CD4-positive, alpha-beta T cell treated with Interleukin-6 at 100 ng/mL for 8 hours (primary cell): Measurements from ENCODE around the gene WNT4.

Source experiments
- DNase-seq: peaks from one replicate; pipeline ENCODE4 v3.0.0-alpha.2; 2020; ENCODE audit warnings: mixed read lengths, low spot score

The WNT4 gene

GRCh38 chr1:22129501-22130117 is 13.3 kb downstream of the WNT4 start:
- DNase-seq = no peak

- DNase-seq = no peak
Measured at GRCh38 chr1:22128392-22128791, 14.5 kb downstream of the WNT4 start.

DNA sequence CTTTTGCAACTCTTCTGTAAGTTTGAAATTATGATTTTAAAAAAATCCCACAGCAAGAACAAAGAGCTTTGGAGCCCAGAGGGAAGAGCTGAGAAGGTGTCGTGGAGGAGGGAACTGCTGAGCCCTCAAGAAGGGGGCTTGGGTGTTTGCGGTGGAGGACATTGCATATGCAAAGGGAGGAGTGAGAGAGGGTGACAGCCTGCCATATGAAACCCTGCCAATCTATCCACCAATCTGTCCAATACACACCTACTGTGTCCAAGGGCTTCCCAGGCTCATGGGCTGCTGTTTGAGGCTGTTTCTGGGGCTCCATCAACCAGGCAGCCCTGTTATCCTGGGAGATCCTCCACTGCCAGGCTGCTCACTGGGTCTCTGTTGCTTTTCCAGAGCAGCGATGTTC is 15.2 kb downstream of the WNT4 start:
- no peak for DNase-seq

GRCh38 chr1:22127248-22127647 is 15.6 kb downstream of the WNT4 start:
- DNase-seq = no peak

- DNase-seq = no peak
Measured at GRCh38 chr1:22126531-22126930, 16.4 kb downstream of the WNT4 start.

DNA sequence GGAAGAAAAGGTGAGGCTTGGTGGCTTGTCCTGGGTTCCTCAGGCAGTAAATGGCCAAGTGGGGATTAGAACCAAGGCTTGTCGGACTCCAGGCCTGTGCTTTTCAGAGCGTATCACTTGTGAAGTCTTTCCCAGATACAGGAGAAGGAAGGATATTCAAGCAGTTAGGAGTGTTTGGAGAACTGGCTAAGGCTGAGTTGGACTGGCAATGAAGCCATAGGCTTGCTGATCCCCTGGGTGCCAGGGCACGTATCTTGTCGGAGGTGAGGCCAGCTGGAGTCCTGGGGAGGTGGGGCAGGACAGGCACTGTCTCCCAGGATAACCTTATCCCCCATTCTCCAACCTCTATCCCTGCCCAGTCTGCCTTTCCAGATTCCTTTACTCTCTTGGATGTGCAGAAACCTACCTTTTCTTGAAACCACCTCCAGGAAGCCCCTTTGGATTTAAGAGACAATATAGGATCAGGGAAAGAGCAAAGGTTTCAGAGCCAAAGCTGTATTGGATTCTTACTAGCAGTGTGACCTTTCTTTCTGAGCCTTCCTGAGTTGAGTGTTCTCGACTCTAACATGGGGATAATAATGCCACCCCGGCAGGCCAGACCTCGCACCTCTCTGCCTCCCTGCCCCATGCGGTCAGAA is 18.2 kb downstream of the WNT4 start:
- no peak for DNase-seq

DNA sequence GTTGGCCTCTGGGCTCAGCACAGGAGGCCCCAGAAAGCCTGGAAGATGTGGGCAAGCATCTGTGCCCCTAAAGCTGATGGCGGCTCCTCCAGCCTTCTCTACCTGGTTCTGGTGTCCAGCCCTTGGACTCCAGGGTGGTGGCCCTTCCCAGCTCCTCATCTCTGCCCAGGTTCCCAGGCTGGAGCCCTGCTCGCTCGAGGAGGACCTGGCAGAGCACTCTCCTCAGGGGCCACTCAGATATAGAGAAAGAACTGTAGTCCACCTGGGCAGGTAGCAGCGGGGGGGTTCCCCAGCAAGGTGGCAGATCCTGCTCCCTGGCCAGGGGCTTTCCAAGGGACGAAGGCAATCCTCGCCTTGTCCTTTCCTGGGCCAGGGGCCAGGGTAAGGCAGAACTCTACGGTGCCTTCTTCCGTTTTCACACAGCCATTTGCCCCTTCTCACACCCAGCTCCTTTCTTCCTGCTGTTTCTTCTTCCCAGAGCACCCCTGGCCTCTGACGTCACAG is 18.9 kb downstream of the WNT4 start:
- DNase-seq = no peak

DNA sequence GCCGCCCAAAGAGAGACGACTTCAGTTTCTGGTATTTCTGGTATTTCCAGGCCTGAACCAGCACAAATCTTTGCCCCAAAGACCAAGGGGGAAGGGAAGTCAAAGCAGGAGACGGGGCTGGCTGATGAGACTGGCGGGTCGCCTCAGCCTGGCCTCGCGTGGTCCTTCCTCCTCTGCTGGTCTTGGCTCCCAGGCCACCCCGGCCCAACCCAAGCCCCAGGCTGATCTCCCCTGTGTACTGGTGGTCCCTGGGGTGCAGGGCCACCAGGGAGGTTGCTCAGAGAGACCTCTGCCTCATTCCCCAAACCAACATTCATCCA is 19.9 kb downstream of the WNT4 start:
- no peak for DNase-seq

DNA sequence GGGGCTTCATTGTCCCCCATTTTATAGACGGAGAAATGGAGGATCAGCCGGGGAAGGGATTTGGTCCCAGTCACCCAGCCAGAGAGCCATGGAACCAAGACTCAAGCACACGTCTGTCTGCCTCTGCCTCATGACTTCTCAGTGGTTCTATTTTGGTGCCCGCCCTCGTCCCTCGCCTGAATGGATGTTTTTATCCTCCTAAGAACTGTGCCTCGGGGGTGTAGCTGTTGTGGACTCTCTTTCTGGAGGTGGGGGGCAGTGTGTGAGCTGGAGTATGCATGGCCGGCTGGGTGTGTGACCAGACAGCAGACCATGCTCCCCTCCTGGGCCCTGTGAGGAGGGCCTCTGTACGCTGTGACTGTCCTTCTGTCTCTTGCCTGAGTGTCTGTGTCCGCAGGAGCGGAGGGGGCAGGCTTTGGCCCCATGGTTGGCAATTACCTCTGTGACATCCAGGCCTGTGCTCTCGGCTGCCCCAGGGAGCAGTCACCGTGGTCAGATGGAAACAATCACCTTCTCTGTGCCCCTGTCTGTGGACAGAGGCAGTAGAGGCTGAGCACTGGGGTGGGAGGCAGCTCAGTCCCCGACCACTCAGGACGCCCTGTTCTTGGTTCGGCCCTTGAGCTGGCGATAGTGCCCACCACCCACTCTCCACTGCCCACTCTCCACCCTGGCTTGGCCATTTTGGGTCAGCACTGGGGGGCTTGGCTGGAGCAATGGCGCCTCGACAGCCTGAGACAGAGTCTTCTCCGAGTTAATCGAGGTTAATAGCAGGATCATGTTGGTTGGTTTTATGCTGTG is 20.4 kb downstream of the WNT4 start:
- DNase-seq = no peak

DNA sequence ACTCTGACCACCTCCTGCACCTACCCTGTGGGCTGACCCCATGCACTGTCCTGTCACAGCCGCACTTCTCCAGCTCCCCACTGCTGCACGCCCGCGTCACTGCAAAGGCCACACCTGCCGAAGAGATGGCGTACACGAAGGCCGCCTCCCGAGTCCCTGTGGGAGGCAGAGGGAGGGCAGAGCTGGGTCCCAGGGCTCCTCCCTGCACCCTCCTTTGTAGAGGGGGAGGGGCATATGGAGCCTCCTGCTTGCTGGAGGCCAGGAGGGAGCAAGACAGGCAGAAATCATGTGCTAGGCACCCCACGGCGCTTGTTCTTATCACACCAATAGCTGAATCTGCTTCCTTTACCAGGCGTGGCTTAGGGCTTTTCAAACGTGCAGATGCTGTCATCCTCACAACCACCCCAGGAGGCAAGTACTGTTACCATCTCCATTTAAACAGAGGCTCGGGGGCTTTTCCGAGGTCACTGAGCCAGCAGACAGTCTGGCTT is 21.4 kb downstream of the WNT4 start:
- DNase-seq = no peak

DNA sequence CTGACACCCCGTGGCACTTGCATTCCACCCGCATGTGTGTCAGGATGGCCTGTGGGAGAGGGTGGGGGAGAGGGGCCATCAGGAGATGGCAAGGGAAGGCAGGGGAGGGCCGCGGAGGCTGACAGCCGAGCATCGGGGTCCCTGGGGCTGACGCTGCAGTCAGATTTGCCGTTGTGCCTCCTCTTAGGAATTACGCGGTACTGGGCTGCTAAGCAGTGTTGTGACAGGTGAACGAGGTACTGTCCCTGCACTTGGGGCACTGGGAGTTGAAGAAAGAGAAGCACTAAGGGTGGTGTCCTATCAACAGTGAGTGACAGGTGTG is 22.5 kb downstream of the WNT4 start:
- no peak for DNase-seq

DNA sequence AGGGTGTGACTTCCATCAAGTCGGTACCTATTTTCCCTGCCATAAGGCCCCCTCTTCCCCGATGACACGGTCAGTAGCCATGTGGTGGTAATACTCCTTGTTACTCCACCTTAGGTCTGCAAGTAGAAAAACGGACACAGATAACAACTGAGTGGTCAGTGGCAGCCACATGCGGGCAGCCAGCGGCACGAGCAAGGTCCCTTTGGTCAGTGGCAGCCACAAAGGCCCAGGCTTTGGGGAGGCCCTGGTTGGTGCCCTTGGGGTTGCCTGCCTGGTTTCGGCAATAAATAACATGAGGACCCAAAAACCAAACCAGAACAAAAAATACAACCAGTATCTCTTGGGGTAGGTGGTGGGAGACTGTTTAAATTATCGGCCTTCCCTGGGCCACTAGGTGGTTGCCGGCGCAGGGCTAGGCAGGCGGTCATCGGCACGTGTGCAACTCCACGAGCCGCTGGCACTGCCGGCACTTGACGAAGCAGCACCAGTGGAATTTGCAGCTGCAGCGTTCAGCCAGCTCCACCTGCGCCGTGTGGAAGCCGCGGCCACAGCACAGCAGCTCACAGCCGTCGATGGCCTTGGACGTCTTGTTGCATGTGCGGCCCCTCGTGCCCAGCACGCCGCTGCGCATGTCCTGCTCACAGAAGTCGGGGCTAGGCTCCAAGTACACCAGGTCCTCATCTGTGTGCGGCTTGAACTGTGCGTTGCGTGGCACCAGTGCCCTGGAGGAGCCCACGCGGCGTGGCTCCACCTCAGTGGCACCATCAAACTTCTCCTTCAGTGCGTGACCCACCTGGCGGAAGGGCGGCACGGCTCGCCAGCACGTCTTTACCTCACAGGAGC is 23.1 kb downstream of the WNT4 start:
- no peak for DNase-seq

DNA sequence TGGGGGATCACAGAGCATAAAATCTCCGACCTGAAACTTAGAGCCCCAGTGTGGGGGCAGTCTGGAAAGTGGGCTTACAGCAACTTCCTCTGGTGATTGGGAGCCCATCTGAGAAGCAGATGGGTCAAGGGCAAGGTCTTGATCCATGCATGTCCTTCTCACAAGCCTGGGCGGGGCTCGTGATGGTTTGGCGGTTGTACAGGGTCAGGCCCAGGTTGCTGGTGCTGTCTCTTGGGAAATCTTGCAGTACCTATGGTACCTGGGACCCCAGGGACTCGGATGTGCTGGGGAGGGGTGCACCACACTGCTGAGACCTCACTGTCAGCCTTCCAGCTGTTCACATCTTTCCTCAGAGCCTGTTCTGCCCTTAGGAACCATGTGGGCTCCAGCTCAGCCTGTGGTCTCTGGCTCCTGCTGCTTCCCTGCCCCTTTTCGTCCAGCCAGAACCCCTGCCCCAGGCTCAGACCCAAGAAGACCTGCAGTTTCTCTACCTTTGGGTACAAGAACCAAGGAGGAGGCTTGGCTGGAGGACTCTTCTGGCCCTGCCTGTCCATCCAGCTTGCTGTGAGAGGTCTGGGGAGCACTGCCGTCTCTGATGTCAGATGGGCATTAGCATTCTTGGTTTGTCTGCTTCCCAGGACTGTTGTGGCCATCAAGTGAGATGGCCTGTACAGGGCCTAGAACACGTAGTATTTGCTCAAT is 24.5 kb downstream of the WNT4 start:
- DNase-seq = no peak

DNA sequence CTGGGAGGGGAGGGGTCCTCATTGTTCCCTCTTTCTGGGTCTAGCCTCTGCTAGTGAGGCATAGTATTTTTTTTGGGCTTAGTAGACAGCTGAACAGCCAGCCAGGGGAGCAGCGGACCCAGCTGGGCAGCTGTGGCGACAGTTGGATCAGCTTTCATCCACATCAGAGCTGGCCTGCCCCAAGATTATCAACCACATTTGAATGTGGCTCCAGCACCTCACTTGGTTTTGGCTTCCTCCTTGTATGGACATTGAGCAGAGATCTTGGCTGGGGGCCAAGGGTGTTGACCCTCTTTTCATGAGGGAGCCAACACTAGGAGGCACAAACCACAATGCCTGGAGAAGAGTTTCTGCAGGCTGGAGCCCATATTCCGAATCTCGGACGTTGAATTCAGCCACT is 25.0 kb downstream of the WNT4 start:
- DNase-seq = no peak

DNA sequence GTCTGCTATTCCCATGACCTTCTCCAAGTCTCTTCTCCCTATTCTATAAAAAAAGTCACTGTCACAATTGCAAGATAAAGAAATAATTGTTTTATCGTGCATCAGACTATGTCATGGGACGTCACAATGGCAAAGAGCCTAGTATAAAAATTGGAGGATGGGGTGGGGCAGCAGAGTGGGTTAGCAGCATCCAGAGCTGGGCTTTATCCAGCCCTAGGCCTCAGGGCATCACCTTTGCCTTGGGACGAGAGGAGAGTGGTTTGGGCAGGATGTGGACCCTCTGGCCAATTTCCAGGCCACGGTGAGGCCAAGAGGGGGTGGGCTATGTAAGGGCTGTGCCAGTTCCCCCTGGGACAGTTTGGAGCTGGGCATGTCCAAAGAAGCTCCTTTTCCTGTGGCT is 25.7 kb downstream of the WNT4 start:
- DNase-seq = no peak

DNA sequence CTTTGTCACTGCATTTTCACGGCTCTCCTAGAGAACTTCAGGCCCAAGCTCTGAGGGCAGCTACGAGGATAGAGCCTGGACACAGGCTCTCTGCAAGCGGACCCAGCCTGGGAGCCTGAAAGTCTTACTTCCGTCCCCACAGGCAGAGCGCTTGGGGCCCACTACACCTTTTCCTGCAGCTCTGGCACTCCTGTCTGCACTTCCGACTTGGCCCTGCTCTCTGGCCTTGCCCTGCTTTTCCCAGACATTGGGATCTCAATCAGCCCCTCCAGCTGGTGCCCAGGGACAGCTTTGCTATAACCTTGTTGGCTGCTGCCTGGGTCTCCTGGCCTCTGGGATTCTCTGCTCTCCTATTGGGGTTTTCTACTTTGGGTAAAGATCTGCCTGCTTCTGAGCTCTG is 27.6 kb downstream of the WNT4 start:
- no peak for DNase-seq

- DNase-seq = no peak
Measured at GRCh38 chr1:22114083-22115012, 28.5 kb downstream of the WNT4 start.

GRCh38 chr1:22112554-22112953 is 30.3 kb downstream of the WNT4 start:
- DNase-seq = no peak

GRCh38 chr1:22111620-22112019 is 31.3 kb downstream of the WNT4 start:
- no peak for DNase-seq

DNA sequence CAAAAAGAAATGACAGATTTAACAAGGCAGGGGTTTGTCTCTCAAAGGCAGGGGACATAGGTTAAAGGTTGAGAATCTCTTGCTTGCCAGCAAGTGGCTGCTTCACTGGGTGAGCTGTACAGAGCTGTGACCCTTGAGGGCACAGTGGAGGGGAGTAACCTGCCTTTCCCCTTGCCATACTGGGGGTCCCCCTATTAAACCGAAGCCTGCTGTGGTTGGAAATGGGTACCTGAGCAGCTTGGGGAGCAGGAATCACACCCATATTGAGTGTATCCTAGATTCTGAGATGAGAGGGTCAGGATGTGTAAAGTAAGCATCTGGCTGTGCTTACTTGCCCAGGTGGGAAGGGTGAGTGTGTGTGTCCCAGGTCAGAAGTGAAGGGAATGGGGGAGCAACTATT is 31.8 kb downstream of the WNT4 start:
- DNase-seq = no peak

DNA sequence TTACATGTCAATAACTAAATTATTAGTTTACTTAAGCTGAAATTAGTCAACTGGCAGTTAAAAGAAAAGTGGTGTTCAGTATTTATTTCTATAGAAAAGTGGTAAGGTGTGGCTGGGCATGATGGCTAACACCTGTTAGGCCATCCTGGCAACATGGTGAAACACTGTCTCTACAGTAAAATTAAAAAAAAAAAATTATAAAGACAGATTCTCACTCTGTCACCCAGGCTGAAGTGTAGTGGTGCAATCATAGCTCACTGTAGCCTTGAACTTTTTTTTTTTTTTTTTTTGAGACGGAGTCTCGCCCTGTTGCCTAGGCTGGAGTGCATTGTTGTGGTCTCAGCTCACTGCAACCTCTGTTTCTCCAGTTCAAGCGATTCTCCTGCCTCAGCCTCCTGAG is 32.9 kb downstream of the WNT4 start:
- DNase-seq = no peak
